ENCODE measurements around the gene LDB2. TPM values are rescaled to one million over a fixed set of nuclear protein-coding genes. Genes with fewer than 3 reads are reported as not detected.

Gene LDB2
- total RNA-seq, 2 donors from 2014 or later = 3.2 to 7.9 TPM

- Histone ChIP-seq H3K9ac (ENCODE audit: low read depth in 2 of 2, low read length in 2 of 2) (no peak overlapping the region), H3K27ac (no peak overlapping the region), H3K27me3 (no peaks in the 10 kb centered on the region), H3K36me3 (no peaks in the 10 kb centered on the region), H3K9me3 (no peaks in the 10 kb centered on the region), H3K4me3 (no peak overlapping the region), H3K4me1 (no peaks in the 10 kb centered on the region)
- intact Hi-C loops (cut with DNase I) = no loop called here
- no peak for DNase-seq
- no peak for TF ChIP-seq CTCF (IDR thresholded peaks at IDR 0.05)
These were observed 5.2 kb downstream of the LDB2 start for GRCh38 chr4:16893141-16893651.

GRCh38 chr4:16890651-16891050 lies 7.8 kb downstream of the LDB2 start:
- Histone ChIP-seq H3K4me3 (no peak overlapping the region), H3K36me3 (no peaks in the 10 kb centered on the region), H3K4me1 (no peaks in the 10 kb centered on the region), H3K27ac (no peak overlapping the region), H3K9ac (ENCODE audit: low read depth in 2 of 2, low read length in 2 of 2) (no peak overlapping the region), H3K27me3 (no peaks in the 10 kb centered on the region), H3K9me3 (no peaks in the 10 kb centered on the region)
- DNase-seq = no peak
- intact Hi-C loops (cut with DNase I) = no loop called here
- no peak for TF ChIP-seq CTCF (IDR thresholded peaks at IDR 0.05)

- no peak overlapping the region for H3K9ac ChIP-seq (ENCODE audit: low read depth in 2 of 2, low read length in 2 of 2)
- intact Hi-C loops (cut with DNase I) = no loop called here
- no peaks in the 10 kb centered on the region for H3K36me3 ChIP-seq
- no peaks in the 10 kb centered on the region for H3K9me3 ChIP-seq
- H3K27me3 ChIP-seq = no peaks in the 10 kb centered on the region
- H3K4me3 ChIP-seq = no peak overlapping the region
- no peak overlapping the region for H3K27ac ChIP-seq
- no peak for DNase-seq
- H3K4me1 ChIP-seq = no peaks in the 10 kb centered on the region
- no peak for TF ChIP-seq CTCF (IDR thresholded peaks at IDR 0.05)
These were observed 8.5 kb downstream of the LDB2 start for GRCh38 chr4:16889945-16890344.

GRCh38 chr4:16887887-16888286 lies 10.6 kb downstream of the LDB2 start:
- no peak overlapping the region for H3K27ac ChIP-seq
- no peak for TF ChIP-seq CTCF (IDR thresholded peaks at IDR 0.05)
- H3K4me1 ChIP-seq = no peaks in the 10 kb centered on the region
- no peaks in the 10 kb centered on the region for H3K36me3 ChIP-seq
- intact Hi-C loops (cut with DNase I) = no loop called here
- H3K27me3 ChIP-seq = no peaks in the 10 kb centered on the region
- no peak overlapping the region for H3K9ac ChIP-seq (ENCODE audit: low read depth in 2 of 2, low read length in 2 of 2)
- H3K4me3 ChIP-seq = no peak overlapping the region
- no peaks in the 10 kb centered on the region for H3K9me3 ChIP-seq
- no peak for DNase-seq

GRCh38 chr4:16884673-16885460 lies 13.6 kb downstream of the LDB2 start:
- no peak for TF ChIP-seq CTCF (IDR thresholded peaks at IDR 0.05)
- Histone ChIP-seq H3K27me3 (no peaks in the 10 kb centered on the region), H3K4me3 (no peak overlapping the region), H3K9ac (ENCODE audit: low read depth in 2 of 2, low read length in 2 of 2) (no peak overlapping the region), H3K9me3 (no peaks in the 10 kb centered on the region), H3K4me1 (no peaks in the 10 kb centered on the region), H3K27ac (no peak overlapping the region), H3K36me3 (no peaks in the 10 kb centered on the region)
- intact Hi-C loops (cut with DNase I) = no loop called here
- no peak for DNase-seq

Data from colonic mucosa (tissue), 4 donors.